ENCODE data around the gene IRAK1. TPM values are rescaled to one million over a fixed set of nuclear protein-coding genes. Genes with fewer than 3 reads are reported as not detected.

Gene IRAK1
- total and polyA plus RNA-seq, 9 of the 15 experiments (the other 6 are each of a cell fraction or from before 2014, with no cell fraction given) = 11.6 to 261 (median 91.6) TPM

DNA sequence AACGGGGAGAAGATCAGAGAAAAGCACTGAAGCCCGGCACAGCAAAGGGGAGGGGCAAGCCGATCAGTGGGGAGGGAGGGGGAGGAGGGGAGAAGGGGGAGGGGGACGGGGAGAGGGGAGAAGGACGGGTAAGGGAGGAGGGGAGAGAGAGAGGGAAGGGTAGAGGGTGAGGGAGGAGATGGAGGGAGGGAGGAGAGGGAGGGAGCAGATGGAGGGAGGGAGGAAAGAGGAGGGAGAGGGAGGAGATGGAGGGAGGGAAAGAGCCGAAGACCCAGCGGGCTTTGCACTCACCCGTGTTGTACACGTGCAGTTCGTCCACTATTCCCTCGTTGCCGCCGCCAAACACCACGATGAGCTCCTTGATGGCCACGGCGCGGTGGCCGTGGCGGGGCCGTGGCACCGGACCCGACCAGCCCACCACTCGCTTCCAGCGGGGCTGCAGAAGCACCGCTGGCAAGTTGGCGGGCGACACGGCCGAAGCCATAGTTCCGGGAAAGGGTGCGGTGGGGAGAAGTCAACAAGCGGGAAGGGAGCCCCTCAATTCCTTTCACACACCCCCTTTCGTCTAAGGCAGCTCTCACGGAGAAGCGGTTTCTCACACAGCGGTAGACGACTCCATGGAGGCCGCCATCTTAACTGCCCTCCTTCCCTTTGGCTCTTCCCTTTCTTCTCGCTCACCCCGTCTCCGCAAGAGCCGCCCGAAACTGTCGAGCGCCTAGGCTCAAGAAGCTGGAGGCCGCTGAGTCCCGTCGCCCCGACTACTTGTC is 49.2 kb downstream of the IRAK1 start (continued):
- TF ChIP-seq CBX8 (IDR thresholded peaks at IDR 0.05; ENCODE audit: borderline replicate concordance, extremely low read depth, low read depth, low read length, poor library complexity, severe bottlenecking) = no peak
- TF ChIP-seq TCF7L2 (IDR thresholded peaks at IDR 0.05; ENCODE audit: low read depth, low read length) = peak; percentile 82
- TF ChIP-seq RBM17 (IDR thresholded peaks at IDR 0.05; ENCODE audit: borderline replicate concordance, low read depth, low read length) = no peak
- no peak for TF ChIP-seq ZNF232 (CRISPR knock-in tag; IDR thresholded peaks at IDR 0.05)
- TF ChIP-seq, protein P1, sequence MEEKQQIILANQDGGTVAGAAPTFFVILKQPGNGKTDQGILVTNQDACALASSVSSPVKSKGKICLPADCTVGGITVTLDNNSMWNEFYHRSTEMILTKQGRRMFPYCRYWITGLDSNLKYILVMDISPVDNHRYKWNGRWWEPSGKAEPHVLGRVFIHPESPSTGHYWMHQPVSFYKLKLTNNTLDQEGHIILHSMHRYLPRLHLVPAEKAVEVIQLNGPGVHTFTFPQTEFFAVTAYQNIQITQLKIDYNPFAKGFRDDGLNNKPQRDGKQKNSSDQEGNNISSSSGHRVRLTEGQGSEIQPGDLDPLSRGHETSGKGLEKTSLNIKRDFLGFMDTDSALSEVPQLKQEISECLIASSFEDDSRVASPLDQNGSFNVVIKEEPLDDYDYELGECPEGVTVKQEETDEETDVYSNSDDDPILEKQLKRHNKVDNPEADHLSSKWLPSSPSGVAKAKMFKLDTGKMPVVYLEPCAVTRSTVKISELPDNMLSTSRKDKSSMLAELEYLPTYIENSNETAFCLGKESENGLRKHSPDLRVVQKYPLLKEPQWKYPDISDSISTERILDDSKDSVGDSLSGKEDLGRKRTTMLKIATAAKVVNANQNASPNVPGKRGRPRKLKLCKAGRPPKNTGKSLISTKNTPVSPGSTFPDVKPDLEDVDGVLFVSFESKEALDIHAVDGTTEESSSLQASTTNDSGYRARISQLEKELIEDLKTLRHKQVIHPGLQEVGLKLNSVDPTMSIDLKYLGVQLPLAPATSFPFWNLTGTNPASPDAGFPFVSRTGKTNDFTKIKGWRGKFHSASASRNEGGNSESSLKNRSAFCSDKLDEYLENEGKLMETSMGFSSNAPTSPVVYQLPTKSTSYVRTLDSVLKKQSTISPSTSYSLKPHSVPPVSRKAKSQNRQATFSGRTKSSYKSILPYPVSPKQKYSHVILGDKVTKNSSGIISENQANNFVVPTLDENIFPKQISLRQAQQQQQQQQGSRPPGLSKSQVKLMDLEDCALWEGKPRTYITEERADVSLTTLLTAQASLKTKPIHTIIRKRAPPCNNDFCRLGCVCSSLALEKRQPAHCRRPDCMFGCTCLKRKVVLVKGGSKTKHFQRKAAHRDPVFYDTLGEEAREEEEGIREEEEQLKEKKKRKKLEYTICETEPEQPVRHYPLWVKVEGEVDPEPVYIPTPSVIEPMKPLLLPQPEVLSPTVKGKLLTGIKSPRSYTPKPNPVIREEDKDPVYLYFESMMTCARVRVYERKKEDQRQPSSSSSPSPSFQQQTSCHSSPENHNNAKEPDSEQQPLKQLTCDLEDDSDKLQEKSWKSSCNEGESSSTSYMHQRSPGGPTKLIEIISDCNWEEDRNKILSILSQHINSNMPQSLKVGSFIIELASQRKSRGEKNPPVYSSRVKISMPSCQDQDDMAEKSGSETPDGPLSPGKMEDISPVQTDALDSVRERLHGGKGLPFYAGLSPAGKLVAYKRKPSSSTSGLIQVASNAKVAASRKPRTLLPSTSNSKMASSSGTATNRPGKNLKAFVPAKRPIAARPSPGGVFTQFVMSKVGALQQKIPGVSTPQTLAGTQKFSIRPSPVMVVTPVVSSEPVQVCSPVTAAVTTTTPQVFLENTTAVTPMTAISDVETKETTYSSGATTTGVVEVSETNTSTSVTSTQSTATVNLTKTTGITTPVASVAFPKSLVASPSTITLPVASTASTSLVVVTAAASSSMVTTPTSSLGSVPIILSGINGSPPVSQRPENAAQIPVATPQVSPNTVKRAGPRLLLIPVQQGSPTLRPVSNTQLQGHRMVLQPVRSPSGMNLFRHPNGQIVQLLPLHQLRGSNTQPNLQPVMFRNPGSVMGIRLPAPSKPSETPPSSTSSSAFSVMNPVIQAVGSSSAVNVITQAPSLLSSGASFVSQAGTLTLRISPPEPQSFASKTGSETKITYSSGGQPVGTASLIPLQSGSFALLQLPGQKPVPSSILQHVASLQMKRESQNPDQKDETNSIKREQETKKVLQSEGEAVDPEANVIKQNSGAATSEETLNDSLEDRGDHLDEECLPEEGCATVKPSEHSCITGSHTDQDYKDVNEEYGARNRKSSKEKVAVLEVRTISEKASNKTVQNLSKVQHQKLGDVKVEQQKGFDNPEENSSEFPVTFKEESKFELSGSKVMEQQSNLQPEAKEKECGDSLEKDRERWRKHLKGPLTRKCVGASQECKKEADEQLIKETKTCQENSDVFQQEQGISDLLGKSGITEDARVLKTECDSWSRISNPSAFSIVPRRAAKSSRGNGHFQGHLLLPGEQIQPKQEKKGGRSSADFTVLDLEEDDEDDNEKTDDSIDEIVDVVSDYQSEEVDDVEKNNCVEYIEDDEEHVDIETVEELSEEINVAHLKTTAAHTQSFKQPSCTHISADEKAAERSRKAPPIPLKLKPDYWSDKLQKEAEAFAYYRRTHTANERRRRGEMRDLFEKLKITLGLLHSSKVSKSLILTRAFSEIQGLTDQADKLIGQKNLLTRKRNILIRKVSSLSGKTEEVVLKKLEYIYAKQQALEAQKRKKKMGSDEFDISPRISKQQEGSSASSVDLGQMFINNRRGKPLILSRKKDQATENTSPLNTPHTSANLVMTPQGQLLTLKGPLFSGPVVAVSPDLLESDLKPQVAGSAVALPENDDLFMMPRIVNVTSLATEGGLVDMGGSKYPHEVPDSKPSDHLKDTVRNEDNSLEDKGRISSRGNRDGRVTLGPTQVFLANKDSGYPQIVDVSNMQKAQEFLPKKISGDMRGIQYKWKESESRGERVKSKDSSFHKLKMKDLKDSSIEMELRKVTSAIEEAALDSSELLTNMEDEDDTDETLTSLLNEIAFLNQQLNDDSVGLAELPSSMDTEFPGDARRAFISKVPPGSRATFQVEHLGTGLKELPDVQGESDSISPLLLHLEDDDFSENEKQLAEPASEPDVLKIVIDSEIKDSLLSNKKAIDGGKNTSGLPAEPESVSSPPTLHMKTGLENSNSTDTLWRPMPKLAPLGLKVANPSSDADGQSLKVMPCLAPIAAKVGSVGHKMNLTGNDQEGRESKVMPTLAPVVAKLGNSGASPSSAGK (IDR thresholded peaks at IDR 0.05) = peak; percentile 91
- no peak for TF ChIP-seq BRF1 (IDR thresholded peaks at IDR 0.05; ENCODE audit: borderline replicate concordance, extremely low read depth, insufficient read length)
- TF ChIP-seq ETS2 (tag; IDR thresholded peaks at IDR 0.05; ENCODE audit: borderline replicate concordance, poor library complexity, severe bottlenecking) = no peak
- TF ChIP-seq KDM1A (IDR thresholded peaks at IDR 0.05) = peak in 1 of 2 experiments; percentile 90; a peak in 2 of 4 replicates
- TF ChIP-seq, protein P2, sequence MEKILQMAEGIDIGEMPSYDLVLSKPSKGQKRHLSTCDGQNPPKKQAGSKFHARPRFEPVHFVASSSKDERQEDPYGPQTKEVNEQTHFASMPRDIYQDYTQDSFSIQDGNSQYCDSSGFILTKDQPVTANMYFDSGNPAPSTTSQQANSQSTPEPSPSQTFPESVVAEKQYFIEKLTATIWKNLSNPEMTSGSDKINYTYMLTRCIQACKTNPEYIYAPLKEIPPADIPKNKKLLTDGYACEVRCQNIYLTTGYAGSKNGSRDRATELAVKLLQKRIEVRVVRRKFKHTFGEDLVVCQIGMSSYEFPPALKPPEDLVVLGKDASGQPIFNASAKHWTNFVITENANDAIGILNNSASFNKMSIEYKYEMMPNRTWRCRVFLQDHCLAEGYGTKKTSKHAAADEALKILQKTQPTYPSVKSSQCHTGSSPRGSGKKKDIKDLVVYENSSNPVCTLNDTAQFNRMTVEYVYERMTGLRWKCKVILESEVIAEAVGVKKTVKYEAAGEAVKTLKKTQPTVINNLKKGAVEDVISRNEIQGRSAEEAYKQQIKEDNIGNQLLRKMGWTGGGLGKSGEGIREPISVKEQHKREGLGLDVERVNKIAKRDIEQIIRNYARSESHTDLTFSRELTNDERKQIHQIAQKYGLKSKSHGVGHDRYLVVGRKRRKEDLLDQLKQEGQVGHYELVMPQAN (IDR thresholded peaks at IDR 0.05; ENCODE audit: borderline replicate concordance) = peak; percentile 64; the same call in 1 of the 2 replicates
- TF ChIP-seq MAZ (CRISPR knock-in tag; conservative IDR thresholded peaks at IDR 0.05 in 1 of 2, IDR thresholded peaks at IDR 0.05 in 1 of 2) = peak; percentile 7 to 39; a peak in 3 of 4 replicates
